Activated gamma-delta T cell (primary cell): ENCODE results near the gene GSK3A.

Experiments used
- DNase-seq: peaks from one replicate; lab custom pipeline; 2025; lab: John Stamatoyannopoulos, UW

GSK3A gene

GRCh38 chr19:42226886-42227285, 15.5 kb downstream of the GSK3A start:
- no peak for DNase-seq

DNA sequence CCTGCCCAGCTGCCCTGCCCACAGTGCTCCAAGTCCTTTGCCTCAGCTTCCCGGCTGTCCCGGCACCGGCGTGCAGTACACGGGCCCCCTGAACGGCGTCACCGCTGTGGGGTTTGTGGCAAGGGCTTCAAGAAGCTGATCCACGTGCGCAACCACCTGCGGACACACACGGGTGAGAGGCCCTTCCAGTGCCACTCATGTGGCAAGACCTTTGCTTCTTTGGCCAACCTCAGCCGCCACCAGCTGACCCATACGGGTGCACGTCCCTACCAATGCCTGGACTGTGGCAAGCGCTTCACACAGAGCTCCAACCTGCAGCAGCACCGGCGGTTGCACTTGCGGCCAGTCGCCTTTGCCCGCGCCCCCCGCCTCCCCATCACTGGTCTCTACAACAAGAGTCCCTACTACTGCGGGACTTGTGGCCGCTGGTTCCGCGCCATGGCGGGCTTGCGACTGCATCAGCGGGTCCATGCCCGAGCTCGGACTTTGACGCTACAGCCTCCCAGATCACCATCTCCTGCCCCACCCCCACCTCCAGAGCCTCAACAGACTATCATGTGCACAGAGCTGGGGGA, 16.6 kb downstream of the GSK3A start:
- no peak for DNase-seq

DNA sequence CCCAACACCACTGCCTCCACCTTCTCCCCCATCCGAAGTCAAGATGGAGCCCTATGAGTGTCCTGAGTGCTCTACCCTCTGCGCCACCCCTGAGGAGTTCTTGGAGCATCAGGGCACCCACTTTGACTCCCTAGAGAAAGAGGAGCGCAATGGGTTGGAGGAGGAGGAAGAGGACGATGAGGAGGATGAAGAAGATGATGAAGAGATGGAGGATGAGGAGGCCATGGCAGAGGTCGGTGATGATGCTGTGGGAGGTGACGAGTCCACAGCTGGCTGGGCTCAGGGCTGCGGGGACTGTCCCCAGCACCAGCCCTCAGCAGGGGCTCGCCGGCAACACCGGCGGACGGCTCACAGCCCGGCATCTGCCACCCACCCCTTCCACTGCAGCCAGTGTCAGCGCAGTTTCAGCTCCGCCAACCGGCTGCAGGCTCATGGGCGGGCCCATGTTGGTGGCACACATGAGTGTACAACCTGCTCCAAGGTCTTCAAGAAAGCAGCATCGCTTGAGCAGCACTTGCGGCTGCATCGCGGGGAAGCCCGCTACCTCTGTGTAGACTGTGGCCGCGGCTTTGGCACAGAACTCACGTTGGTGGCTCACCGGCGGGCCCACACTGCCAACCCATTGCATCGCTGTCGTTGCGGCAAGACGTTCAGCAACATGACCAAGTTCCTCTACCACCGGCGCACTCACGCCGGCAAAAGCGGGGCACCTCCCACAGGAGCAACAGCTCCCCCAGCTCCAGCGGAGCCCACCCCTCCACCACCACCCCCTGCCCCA, 17.3 kb downstream of the GSK3A start:
- no peak for DNase-seq

DNA sequence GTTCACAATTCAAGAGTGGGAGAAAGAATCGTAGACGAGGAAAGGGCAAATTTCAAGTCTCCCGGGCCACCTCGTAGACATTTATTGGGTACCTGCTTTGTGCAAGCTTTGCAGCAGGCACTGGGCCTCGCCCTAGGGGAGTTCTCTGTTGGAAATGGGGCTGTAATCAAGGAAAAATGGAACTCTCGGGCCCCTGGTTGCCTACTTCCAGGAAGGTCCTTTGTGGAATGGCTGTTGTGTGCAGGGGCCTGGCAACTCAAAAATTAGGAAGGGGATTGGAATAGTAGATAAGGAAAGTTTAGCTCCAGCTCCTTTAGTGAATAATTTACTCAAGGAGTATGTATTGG, 21.7 kb downstream of the GSK3A start:
- DNase-seq, result no peak

DNA sequence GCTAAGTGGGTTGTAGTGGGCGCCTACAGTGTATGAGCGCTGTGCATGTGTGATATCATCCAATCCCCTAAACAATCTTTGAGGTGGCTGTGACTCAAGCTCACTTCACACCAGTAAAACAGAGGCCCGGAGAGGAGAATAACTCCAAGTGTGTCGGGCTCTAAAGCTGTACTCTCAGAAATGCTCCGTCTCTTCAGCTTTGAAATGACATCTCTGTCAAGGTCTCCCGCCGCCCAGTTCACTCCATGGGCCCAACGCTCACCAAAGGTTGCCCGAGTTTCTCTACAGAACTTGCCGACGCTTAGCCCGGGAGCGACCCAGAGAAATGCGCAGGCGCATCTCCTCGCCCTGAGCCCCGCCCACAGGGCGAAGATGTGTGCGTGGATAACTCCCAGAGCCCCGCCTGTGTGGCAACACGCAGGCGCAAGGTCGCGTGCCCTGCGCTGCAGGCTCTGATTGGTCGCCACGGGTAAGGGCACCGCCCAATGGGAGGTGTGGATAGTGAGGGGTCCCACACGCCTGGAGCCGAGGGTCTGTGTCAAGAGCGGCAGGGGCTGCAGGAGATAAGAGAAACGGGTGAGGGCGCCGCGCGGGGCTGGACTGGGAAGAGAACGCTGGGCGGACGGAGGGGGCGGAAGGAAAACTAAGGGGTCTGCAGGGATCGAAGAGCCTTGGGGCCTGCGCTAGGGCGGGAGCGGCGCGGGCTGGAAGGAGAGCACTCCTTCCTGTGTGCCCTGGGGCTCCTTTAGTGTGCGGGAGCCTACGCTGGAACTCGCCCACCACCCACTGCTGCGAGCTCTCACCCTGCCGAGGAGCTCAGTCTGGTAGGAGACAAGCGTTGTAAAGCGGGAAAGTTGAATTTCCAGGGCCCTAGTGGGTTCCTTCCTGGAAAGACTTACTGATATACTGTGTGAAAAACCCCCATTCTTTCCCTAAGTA, 22.3 kb downstream of the GSK3A start, which contains the start of gene ZNF526:
Gene ZNF526, plus strand, starts transcription at position 501 of the 939 bp plus-strand sequence. CDS start 4,092 bp downstream, outside the sequence.
- peak; percentile 91 for DNase-seq

GRCh38 chr19:42217520-42218437, 24.6 kb downstream of the GSK3A start, which contains the start of gene DEDD2:
TSS of gene DEDD2 (minus strand) at chr19:42217677. CDS start at chr19:42217007, 670 bp downstream.
- peak; percentile 100 for DNase-seq

DNA sequence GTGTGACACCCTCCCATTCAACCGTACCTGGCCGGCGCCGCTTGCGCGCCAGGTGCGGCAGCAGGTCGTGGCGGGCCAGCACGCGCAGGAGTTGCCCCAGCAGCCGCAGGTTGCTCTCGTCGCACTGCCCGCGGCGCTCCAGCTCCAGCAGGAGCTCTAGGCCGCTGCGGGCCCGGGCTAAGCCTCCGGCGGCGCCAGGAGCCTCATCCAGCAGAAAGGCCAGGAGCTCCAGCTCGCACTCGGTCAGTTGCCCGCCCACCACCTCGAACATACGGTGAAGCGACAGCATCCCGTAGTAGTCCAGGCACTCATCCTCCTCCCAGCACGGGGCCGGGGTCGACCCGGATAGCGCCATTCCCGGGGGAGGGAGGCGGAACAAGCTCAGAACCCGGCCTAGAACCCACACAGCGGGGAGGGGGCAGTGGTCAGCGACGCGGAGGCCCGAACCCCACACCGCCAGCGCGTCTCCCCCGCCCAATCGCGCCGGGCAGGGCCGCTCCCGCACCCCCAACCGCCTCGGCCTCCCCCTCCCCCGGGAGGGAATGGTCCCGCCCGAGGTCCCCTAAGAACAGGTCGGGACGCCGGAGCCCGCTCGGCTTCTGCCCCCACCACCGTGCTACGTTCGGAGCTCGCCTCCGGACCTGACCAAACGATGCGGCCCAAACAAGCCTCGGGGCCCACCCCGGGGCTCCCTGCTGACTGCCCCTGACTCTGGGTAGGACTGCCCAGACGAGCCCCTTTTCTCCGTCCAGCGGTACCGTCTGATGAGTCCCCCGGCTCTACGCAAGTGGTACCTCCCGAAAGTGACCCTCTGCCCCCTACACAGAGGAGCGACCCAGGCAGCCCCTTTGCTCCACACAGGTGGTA, 25.5 kb downstream of the GSK3A start:
- no peak for DNase-seq

DNA sequence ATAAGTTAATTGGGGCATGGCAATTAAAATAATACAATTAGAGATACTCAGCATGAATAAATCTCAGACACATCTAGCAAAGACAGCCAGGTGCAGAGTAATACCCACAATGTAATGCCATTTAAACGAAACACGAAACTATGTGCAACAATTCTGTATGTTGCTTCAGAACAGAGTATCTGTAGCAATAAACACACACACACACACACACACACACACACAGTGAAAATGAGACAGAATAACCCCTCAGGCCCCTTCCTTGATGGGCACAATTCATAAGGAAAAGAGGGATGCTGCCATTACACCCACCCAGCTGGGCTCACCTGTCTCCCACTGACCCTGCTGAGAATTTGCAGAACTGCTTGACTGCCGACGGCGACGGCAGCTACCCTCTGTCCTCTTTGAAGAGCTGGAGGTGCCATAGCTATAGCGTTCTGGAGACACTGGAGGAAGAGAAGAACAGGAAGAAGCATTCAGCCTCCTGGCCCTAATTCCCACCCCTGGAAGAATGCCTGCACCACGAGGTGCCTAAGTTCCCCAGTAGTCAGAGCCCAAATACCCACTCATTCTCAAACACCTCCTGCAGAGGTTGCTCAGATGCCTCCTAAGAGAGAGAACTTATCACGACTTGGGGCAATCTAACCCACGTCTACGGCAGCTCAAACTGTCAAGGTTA, 27.5 kb downstream of the GSK3A start:
- no peak for DNase-seq

GRCh38 chr19:42212886-42213285, 29.5 kb downstream of the GSK3A start:
- DNase-seq, result no peak

DNA sequence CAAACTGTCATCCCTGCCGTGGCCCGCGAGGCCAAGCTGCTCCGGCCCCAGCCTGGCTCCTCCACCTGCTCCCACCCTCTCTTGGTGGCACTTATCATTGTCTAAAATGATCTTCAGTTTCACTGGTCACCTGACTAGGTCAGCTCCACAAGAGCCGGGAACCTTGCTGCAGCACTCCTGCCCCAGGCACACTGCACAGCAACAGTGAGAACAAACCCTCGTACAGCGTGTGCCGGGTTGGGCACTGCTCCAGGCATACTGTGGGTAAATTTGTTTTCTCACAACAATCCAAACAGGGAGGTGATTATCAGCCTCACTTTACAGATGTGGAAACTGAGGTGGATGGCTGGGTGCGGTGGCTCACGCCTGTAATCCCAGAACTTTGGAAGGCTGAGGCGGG, 33.8 kb downstream of the GSK3A start:
- no peak for DNase-seq

DNA sequence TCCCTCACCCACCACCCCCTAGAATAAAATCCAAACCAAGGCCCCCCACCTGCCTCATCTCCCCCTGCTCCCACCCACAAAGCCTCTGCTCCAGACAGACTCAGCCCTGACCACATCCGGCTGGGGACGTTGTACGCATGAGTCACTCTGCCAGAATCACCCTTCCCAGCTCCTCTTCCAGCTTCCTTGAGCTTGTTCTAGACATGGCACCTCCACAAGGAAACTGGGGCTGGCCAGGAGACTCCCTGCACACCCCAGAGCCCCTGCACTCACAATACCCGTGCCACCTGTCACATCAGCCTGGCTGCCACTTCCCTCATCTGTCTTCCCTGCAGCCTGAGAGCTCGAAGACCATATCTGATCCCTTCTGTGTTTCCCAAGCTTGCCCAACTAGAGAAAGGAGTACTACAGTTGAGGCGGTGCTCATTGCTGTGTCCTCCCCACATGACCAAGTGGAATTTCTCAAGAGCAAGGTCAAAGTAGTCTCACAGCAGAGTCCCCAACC, 34.6 kb downstream of the GSK3A start:
- no peak for DNase-seq

DNA sequence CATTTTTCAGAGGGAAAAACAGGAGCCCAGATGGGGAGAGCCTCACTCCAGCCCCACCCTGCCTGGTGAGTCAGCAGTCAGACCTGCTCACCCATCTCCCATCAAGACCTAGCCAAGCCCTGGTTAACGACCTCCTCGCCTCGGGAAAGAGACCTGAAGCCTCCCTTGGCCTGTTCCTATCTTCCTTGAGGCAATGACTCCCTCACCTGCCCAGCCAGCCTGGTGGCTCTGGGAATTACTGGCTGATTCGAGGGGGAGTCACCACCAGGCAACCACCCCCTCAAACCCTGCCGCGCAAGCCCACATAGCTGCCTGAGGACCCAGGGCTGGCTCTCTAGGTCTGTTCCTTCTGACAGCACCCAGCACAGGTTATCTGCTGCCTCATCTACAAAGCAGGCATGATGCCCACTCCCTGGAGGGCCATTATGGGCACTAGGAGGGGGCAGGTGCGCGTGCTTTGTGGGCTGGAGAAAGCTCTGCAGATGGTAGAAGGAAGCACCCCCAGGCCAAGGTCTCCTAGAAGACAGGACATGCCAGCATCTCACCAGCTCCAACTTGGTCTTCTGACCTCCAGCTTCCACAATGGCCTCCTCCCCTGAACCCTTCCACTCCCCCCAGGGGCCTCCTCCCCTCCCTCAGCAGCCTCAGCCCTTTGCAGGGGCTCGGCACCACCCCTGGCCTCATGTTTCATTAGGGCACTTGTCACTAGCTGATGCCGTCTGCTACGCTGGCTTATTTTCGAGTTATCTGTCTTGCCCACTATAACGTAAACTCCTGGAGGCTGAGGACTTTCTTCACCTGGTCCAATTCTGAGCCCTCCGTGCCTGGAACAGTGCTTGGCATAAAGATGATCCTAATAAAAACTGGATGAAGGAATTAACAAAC, 35.3 kb downstream of the GSK3A start:
- DNase-seq, result no peak

DNA sequence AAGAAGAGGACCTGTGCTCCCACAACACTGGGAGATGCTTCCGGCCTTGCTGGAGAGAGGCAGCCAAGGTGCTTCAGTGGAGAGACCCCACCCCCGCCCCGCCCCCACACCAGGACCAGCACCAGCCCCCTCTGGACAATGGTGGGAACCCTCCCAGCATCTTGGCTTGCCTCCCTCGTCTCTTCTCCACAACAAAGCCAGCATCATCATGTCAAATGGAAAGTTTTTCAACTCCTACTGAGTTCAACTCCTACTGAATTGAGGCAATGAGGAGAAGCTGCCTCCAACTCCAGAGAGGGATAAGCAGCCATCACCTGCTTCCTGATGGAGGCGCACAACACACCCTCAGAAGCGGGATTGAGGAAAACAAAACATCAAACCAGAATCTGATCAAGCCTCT, 37.7 kb downstream of the GSK3A start:
- DNase-seq, result no peak

DNA sequence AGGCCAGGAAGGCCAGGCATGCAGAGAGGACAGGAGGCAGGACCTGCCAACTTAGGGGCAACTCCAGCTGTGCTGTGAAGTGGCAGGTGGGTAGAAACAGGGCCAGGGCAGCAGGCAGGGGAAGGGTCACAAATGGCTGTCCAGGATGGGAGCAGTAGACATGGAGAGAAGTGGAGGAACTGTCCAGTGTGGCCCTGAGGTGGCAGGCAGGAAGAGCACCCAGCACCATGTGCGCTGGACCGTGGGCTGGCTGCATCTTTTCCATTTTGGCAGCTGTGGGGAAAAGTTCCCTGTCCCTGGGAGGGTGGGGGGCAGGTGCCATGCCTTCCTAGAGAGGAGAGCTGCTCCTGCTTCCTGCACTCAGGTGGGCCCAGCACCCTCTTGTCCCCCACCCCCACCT, 38.7 kb downstream of the GSK3A start:
- no peak for DNase-seq

DNA sequence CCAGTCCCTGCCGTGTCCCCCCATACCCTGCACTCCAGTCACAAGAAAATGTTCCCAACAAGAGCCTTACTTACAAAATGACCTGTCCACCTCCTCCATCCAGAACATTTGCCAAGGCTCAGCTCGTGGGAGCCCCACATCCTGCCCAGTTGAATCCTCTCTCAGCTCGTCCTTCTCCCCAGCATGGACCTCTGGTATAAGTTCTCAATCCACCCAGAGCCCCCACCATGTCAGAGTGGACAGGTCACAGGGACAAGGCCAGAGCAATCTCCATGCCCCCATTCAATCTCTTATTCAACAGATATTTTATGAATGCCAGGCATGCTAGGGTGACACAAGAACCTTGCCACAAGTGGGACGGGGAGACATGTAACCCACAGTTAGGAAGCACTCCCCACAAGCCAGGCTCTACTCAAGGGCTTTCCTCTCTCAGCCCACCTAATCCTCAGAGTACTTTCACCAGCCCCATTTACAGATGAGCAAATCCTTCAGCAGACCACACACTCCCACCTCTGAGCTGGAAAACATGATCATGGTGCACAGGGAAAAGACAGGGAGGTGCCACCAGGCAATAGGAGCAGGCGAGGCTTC, 40.0 kb downstream of the GSK3A start:
- DNase-seq, result no peak

GRCh38 chr19:42201489-42202289, 40.7 kb downstream of the GSK3A start:
- no peak for DNase-seq

DNA sequence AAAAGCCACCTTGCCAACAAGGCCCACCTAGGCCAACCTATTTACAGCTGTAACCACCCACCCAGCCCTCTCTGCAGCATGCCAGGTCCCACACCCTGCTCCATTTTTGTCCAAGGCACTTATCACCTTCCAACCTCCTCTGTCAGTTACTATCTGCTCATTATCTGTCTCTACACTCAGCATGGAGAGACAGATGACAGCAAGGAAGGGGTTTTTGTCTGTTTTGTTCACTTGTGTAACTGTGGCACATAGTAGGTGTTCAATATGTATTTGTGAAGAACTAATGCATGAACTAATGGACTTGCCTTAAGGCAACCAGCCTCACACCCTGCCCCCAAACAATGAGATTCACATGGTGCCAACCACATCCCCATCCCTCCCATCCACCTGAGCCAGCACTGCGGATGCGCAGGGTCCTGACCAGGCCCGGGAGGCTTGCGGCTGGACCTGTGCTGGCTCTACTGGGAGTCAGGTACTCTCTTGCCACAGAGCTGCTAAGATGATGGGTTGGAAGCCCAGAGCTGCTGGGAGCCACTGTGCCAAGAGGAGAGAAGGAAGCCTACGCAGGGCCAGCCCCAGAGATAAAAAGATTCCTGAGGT, 42.2 kb downstream of the GSK3A start:
- no peak for DNase-seq
